Mesothelial cell of epicardium (in vitro differentiated cells): ENCODE data around the gene CFAP68. TPM values are rescaled to one million over a fixed set of nuclear protein-coding genes. Genes with fewer than 3 reads are reported as not detected.

Source experiments
- DNase-seq, 2 experiments: peaks; one replicate each; pipeline ENCODE4 v3.0.0; 2021; ENCODE audit warnings: low spot score in 2 of 2; ENCODE audit not compliant: unreplicated experiment in 2 of 2
- H3K27ac Mint-ChIP-seq: 2 replicates; pipeline ENCODE4 v1.8.0; 2021; ENCODE audit warnings: mixed read lengths
- H3K27me3 Mint-ChIP-seq: 2 replicates; pipeline ENCODE4 v1.8.0; 2021; ENCODE audit warnings: low read depth, mixed read lengths
- H3K36me3 Mint-ChIP-seq: 2 replicates; pipeline ENCODE4 v1.8.0; 2021; ENCODE audit warnings: mixed read lengths
- H3K4me1 Mint-ChIP-seq: 2 replicates; pipeline ENCODE4 v1.8.0; 2021; ENCODE audit warnings: mixed read lengths
- H3K4me3 Mint-ChIP-seq: 2 replicates; pipeline ENCODE4 v1.8.0; 2021; ENCODE audit warnings: mild to moderate bottlenecking, moderate library complexity, mixed read lengths
- H3K9me3 Mint-ChIP-seq: 2 replicates; pipeline ENCODE4 v1.8.0; 2021; ENCODE audit warnings: mixed read lengths
- CTCF ChIP-seq: fragments of 200-600 bp; sonication (generic); IDR thresholded peaks from one replicate; pipeline ENCODE4 v1.5.0; 2021; ENCODE audit warnings: antibody characterized with exemption; ENCODE audit not compliant: unreplicated experiment
- total RNA-seq: library from RNA; stranded (reverse); gene quantifications from 3 replicates; pipeline ENCODE4 v1.2.1, GENCODE V29; 2021

The CFAP68 gene
- total RNA-seq, 1 donor from 2014 or later: 31.2 TPM

- H3K27ac Mint-ChIP-seq: peak within 1 kb of the TSS; percentile 96
- TF ChIP-seq CTCF: no peak
- H3K4me3 Mint-ChIP-seq: peak within 1 kb of the TSS; percentile 65
- no peaks in the 10 kb centered on the region for H3K36me3 Mint-ChIP-seq
- H3K4me1 Mint-ChIP-seq: peaks cover 23% of the 10 kb centered on the region
- DNase-seq: peak in 1 of 2 experiments; percentile 59
- no peaks in the 10 kb centered on the region for H3K9me3 Mint-ChIP-seq
- peaks cover 4% of the 10 kb centered on the region for H3K27me3 Mint-ChIP-seq
Measured at GRCh38 chr11:111918390-111919256, 39.3 kb downstream of the CFAP68 start, which contains the start of gene C11orf52. Gene C11orf52 (plus strand): TSS chr11:111918913. CDS start chr11:111918973, 60 bp downstream.

- no peak overlapping the region for H3K4me3 Mint-ChIP-seq
- no peak for DNase-seq
- H3K9me3 Mint-ChIP-seq: no peaks in the 10 kb centered on the region
- peaks cover 34% of the 10 kb centered on the region for H3K4me1 Mint-ChIP-seq
- no peak for TF ChIP-seq CTCF
- H3K27ac Mint-ChIP-seq: no peak overlapping the region
- no peaks in the 10 kb centered on the region for H3K36me3 Mint-ChIP-seq
- peaks cover 2% of the 10 kb centered on the region for H3K27me3 Mint-ChIP-seq
Measured at GRCh38 chr11:111920908-111921307, 41.6 kb downstream of the CFAP68 start.

GRCh38 chr11:111921541-111922230, 42.3 kb downstream of the CFAP68 start:
- no peak overlapping the region for H3K27ac Mint-ChIP-seq
- no peaks in the 10 kb centered on the region for H3K27me3 Mint-ChIP-seq

GRCh38 chr11:111922803-111923202, 43.5 kb downstream of the CFAP68 start:
- no peak for DNase-seq
- H3K27me3 Mint-ChIP-seq: no peaks in the 10 kb centered on the region
- no peaks in the 10 kb centered on the region for H3K36me3 Mint-ChIP-seq
- no peak overlapping the region for H3K4me3 Mint-ChIP-seq
- H3K4me1 Mint-ChIP-seq: peaks cover 44% of the 10 kb centered on the region
- no peaks in the 10 kb centered on the region for H3K9me3 Mint-ChIP-seq
- peak overlapping the region; percentile 90 for H3K27ac Mint-ChIP-seq
- no peak for TF ChIP-seq CTCF

More at GRCh38 chr11:111921541-111922230, 42.3 kb downstream of the CFAP68 start:
- Mint-ChIP-seq H3K9me3 (no peaks in the 10 kb centered on the region), H3K36me3 (no peaks in the 10 kb centered on the region), H3K4me3 (no peak overlapping the region), H3K4me1 (peaks cover 40% of the 10 kb centered on the region)
- DNase-seq: no peak
- no peak for TF ChIP-seq CTCF

- Mint-ChIP-seq H3K4me3 (no peak overlapping the region), H3K27ac (peak overlapping the region; percentile 90), H3K27me3 (no peaks in the 10 kb centered on the region), H3K4me1 (peaks cover 39% of the 10 kb centered on the region), H3K36me3 (no peaks in the 10 kb centered on the region), H3K9me3 (no peaks in the 10 kb centered on the region)
- DNase-seq: no peak
- TF ChIP-seq CTCF: no peak
Measured at GRCh38 chr11:111923351-111923788, 44.0 kb downstream of the CFAP68 start.
